CD8-positive, alpha-beta memory T cell (primary cell): ENCODE data around the gene RPS6KA2. TPM values are rescaled to one million over a fixed set of nuclear protein-coding genes. Genes with fewer than 3 reads are reported as not detected.

ENCODE experiments used
- CTCF ChIA-PET: fragments of 350-600 bp; sonication (Branson Sonifier 250); formaldehyde crosslinking; loops from one replicate; lab custom pipeline; 2021; ENCODE audit warnings: antibody characterized with exemption; lab: Charles Lee
- POLR2A ChIA-PET: fragments of 350-600 bp; sonication (Branson Sonifier 250); formaldehyde crosslinking; loops from one replicate; lab custom pipeline; 2021; ENCODE audit warnings: antibody characterized with exemption; lab: Charles Lee
- DNase-seq, 5 donors: peaks; one replicate each; pipeline versions ENCODE4 v3.0.0 to v3.0.0-alpha.2; 2020 to 2022; ENCODE audit warnings: mixed read lengths in 1 of 5
- H3K27ac ChIP-seq: one replicate; pipeline ENCODE4 v1.7.0; 2013; ENCODE audit warnings: low read depth, mild to moderate bottlenecking, low read length, moderate library complexity
- H3K27me3 ChIP-seq: 2 replicates; pipeline ENCODE4 v1.7.0; 2013; ENCODE audit warnings: low read length, mild to moderate bottlenecking; ENCODE audit not compliant: insufficient read depth, poor library complexity, severe bottlenecking
- H3K36me3 ChIP-seq: 2 replicates; pipeline ENCODE4 v1.7.0; 2013; ENCODE audit warnings: mild to moderate bottlenecking, low read length, moderate library complexity; ENCODE audit not compliant: insufficient read depth
- H3K4me1 ChIP-seq: 2 replicates; pipeline ENCODE4 v1.7.0; 2013; ENCODE audit warnings: mild to moderate bottlenecking, low read length, moderate library complexity; ENCODE audit not compliant: insufficient read depth
- H3K4me3 ChIP-seq: 2 replicates; pipeline ENCODE4 v1.7.0; 2013; ENCODE audit warnings: mild to moderate bottlenecking, low read length
- H3K9me3 ChIP-seq: 2 replicates; pipeline ENCODE4 v1.7.0; 2013; ENCODE audit warnings: mild to moderate bottlenecking, low read length
- H3K27ac Mint-ChIP-seq, 8 donors: one replicate each; pipeline ENCODE4 v1.8.0; 2020 to 2021; ENCODE audit warnings: mixed read lengths in 8 of 8, mild to moderate bottlenecking in 6 of 8, inconsistent platforms in 3 of 8, moderate library complexity in 3 of 8
- H3K27me3 Mint-ChIP-seq, 2 donors: one replicate each; pipeline ENCODE4 v1.8.0; 2020 to 2021; ENCODE audit warnings: mixed read lengths in 2 of 2, mild to moderate bottlenecking in 1 of 2, moderate library complexity in 1 of 2
- H3K36me3 Mint-ChIP-seq, 3 donors: one replicate each; pipeline ENCODE4 v1.8.0; 2020 to 2021; ENCODE audit warnings: mixed read lengths in 3 of 3, inconsistent platforms in 1 of 3, mild to moderate bottlenecking in 1 of 3
- H3K4me1 Mint-ChIP-seq, 3 donors: one replicate each; pipeline ENCODE4 v1.8.0; 2020 to 2021; ENCODE audit warnings: mixed read lengths in 3 of 3, inconsistent platforms in 1 of 3, mild to moderate bottlenecking in 1 of 3
- H3K4me3 Mint-ChIP-seq, 7 donors: one replicate each; pipeline ENCODE4 v1.8.0; 2020 to 2021; ENCODE audit warnings: mixed read lengths in 7 of 7, mild to moderate bottlenecking in 6 of 7, moderate library complexity in 4 of 7, inconsistent platforms in 2 of 7
- H3K9me3 Mint-ChIP-seq, 5 donors: one replicate each; pipeline ENCODE4 v1.8.0; 2020 to 2022; ENCODE audit warnings: mixed read lengths in 5 of 5, mild to moderate bottlenecking in 3 of 5, moderate library complexity in 2 of 5, inconsistent platforms in 1 of 5
- polyA plus RNA-seq: library from polyadenylated mRNA; unstranded; fragments of 300-500 nt; fragmentation: Illumina TruSeq; gene quantifications from one replicate; pipeline ENCODE4 v1.2.3, GENCODE V29; 2021
- total RNA-seq, 2 experiments: library from RNA; stranded (reverse); gene quantifications; one replicate each; pipeline ENCODE4 v1.2.3, GENCODE V29; 2021

The RPS6KA2 gene
- total and polyA plus RNA-seq, 3 experiments from 2014 or later, result 3.6 to 4.7 (median 4.6) TPM

GRCh38 chr6:166604911-166605310 lies 22.1 kb downstream of the RPS6KA2 start:
- no peak overlapping the region for H3K27ac Mint-ChIP-seq
- no peak overlapping the region for H3K4me3 ChIP-seq
- H3K27ac ChIP-seq, result no peak overlapping the region
- no peaks in the 10 kb centered on the region for H3K4me1 Mint-ChIP-seq
- ChIA-PET CTCF (no interaction called here), POLR2A (no interaction called here)
- no peaks in the 10 kb centered on the region for H3K9me3 Mint-ChIP-seq
- no peaks in the 10 kb centered on the region for H3K27me3 ChIP-seq
- DNase-seq, result no peak
- no peaks in the 10 kb centered on the region for H3K9me3 ChIP-seq
- no peak overlapping the region for H3K4me3 Mint-ChIP-seq
- no peaks in the 10 kb centered on the region for H3K36me3 ChIP-seq
- H3K36me3 Mint-ChIP-seq, result no peaks in the 10 kb centered on the region
- no peaks in the 10 kb centered on the region for H3K4me1 ChIP-seq
- H3K27me3 Mint-ChIP-seq, result peaks cover 5 to 13% of the 10 kb centered on the region in 2 donors

GRCh38 chr6:166604328-166604727 lies 22.7 kb downstream of the RPS6KA2 start:
- Histone ChIP-seq H3K4me3 (no peak overlapping the region), H3K9me3 (no peaks in the 10 kb centered on the region), H3K27me3 (no peaks in the 10 kb centered on the region), H3K36me3 (no peaks in the 10 kb centered on the region), H3K4me1 (no peaks in the 10 kb centered on the region), H3K27ac (no peak overlapping the region)
- POLR2A ChIA-PET, result no interaction called here
- no peaks in the 10 kb centered on the region for H3K4me1 Mint-ChIP-seq
- no peaks in the 10 kb centered on the region for H3K36me3 Mint-ChIP-seq
- H3K4me3 Mint-ChIP-seq, result no peak overlapping the region
- H3K27ac Mint-ChIP-seq, result no peak overlapping the region
- H3K9me3 Mint-ChIP-seq, result no peaks in the 10 kb centered on the region
- DNase-seq, result no peak
- H3K27me3 Mint-ChIP-seq, result peaks cover 6 to 13% of the 10 kb centered on the region in 2 donors
- CTCF ChIA-PET, result no interaction called here

GRCh38 chr6:166603043-166603690 lies 23.9 kb downstream of the RPS6KA2 start:
- no peaks in the 10 kb centered on the region for H3K4me1 ChIP-seq
- no peak for DNase-seq
- POLR2A ChIA-PET, result no interaction called here

GRCh38 chr6:166601956-166602355 lies 25.1 kb downstream of the RPS6KA2 start:
- H3K4me3 ChIP-seq, result no peak overlapping the region
- H3K9me3 Mint-ChIP-seq, result no peaks in the 10 kb centered on the region
- H3K27me3 ChIP-seq, result no peaks in the 10 kb centered on the region
- H3K4me1 ChIP-seq, result no peaks in the 10 kb centered on the region
- DNase-seq, result no peak
- H3K4me1 Mint-ChIP-seq, result no peaks in the 10 kb centered on the region
- H3K4me3 Mint-ChIP-seq, result no peak overlapping the region
- ChIA-PET POLR2A (no interaction called here), CTCF (no interaction called here)
- peaks cover 9 to 14% of the 10 kb centered on the region in 2 donors for H3K27me3 Mint-ChIP-seq
- H3K27ac Mint-ChIP-seq, result peak overlapping the region in 1 of 8 donors; percentile 15
- H3K36me3 Mint-ChIP-seq, result no peaks in the 10 kb centered on the region
- no peak overlapping the region for H3K27ac ChIP-seq
- no peaks in the 10 kb centered on the region for H3K36me3 ChIP-seq
- no peaks in the 10 kb centered on the region for H3K9me3 ChIP-seq

More at GRCh38 chr6:166603043-166603690, 23.9 kb downstream of the RPS6KA2 start:
- CTCF ChIA-PET, result no interaction called here
- H3K9me3 Mint-ChIP-seq, result no peaks in the 10 kb centered on the region
- H3K4me1 Mint-ChIP-seq, result no peaks in the 10 kb centered on the region
- H3K27me3 ChIP-seq, result no peaks in the 10 kb centered on the region
- no peak overlapping the region for H3K27ac ChIP-seq
- no peak overlapping the region for H3K27ac Mint-ChIP-seq
- H3K4me3 Mint-ChIP-seq, result no peak overlapping the region
- no peaks in the 10 kb centered on the region for H3K36me3 ChIP-seq
- H3K27me3 Mint-ChIP-seq, result peaks cover 9 to 13% of the 10 kb centered on the region in 2 donors
- no peak overlapping the region for H3K4me3 ChIP-seq
- no peaks in the 10 kb centered on the region for H3K9me3 ChIP-seq
- H3K36me3 Mint-ChIP-seq, result no peaks in the 10 kb centered on the region

GRCh38 chr6:166600931-166601330 lies 26.1 kb downstream of the RPS6KA2 start:
- H3K36me3 ChIP-seq, result no peaks in the 10 kb centered on the region
- no peaks in the 10 kb centered on the region for H3K36me3 Mint-ChIP-seq
- H3K27ac Mint-ChIP-seq, result peak overlapping the region in 1 of 8 donors; percentile 51
- no peaks in the 10 kb centered on the region for H3K4me1 ChIP-seq
- no peak overlapping the region for H3K4me3 ChIP-seq
- H3K27ac ChIP-seq, result no peak overlapping the region
- H3K4me3 Mint-ChIP-seq, result no peak overlapping the region
- peaks cover 9 to 14% of the 10 kb centered on the region in 2 donors for H3K27me3 Mint-ChIP-seq
- no peaks in the 10 kb centered on the region for H3K9me3 ChIP-seq
- CTCF ChIA-PET, result no interaction called here
- DNase-seq, result no peak
- POLR2A ChIA-PET, result no interaction called here
- H3K27me3 ChIP-seq, result no peaks in the 10 kb centered on the region
- H3K4me1 Mint-ChIP-seq, result no peaks in the 10 kb centered on the region
- H3K9me3 Mint-ChIP-seq, result no peaks in the 10 kb centered on the region

- POLR2A ChIA-PET, result no interaction called here
- Histone ChIP-seq H3K36me3 (no peaks in the 10 kb centered on the region), H3K4me1 (no peaks in the 10 kb centered on the region), H3K27me3 (no peaks in the 10 kb centered on the region), H3K4me3 (no peak overlapping the region), H3K27ac (no peak overlapping the region), H3K9me3 (no peaks in the 10 kb centered on the region)
- no peaks in the 10 kb centered on the region for H3K4me1 Mint-ChIP-seq
- no peaks in the 10 kb centered on the region for H3K36me3 Mint-ChIP-seq
- peaks cover 9 to 10% of the 10 kb centered on the region in 2 donors for H3K27me3 Mint-ChIP-seq
- no peak overlapping the region for H3K4me3 Mint-ChIP-seq
- CTCF ChIA-PET, result no interaction called here
- DNase-seq, result no peak
- H3K9me3 Mint-ChIP-seq, result no peaks in the 10 kb centered on the region
- no peak overlapping the region for H3K27ac Mint-ChIP-seq
Measured at GRCh38 chr6:166599205-166599604, 27.8 kb downstream of the RPS6KA2 start.

GRCh38 chr6:166598441-166599138 lies 28.5 kb downstream of the RPS6KA2 start:
- CTCF ChIA-PET, result no interaction called here
- peaks cover 7 to 10% of the 10 kb centered on the region in 2 donors for H3K27me3 Mint-ChIP-seq
- Histone ChIP-seq H3K4me3 (no peak overlapping the region), H3K36me3 (no peaks in the 10 kb centered on the region), H3K27me3 (no peaks in the 10 kb centered on the region), H3K4me1 (no peaks in the 10 kb centered on the region), H3K27ac (no peak overlapping the region), H3K9me3 (no peaks in the 10 kb centered on the region)
- H3K4me1 Mint-ChIP-seq, result no peaks in the 10 kb centered on the region
- DNase-seq, result no peak
- no peaks in the 10 kb centered on the region for H3K36me3 Mint-ChIP-seq
- H3K9me3 Mint-ChIP-seq, result no peaks in the 10 kb centered on the region
- POLR2A ChIA-PET, result no interaction called here
- no peak overlapping the region for H3K27ac Mint-ChIP-seq
- no peak overlapping the region for H3K4me3 Mint-ChIP-seq

GRCh38 chr6:166597711-166598440 lies 29.2 kb downstream of the RPS6KA2 start:
- no peaks in the 10 kb centered on the region for H3K4me1 ChIP-seq
- Mint-ChIP-seq H3K36me3 (no peaks in the 10 kb centered on the region), H3K4me1 (no peaks in the 10 kb centered on the region), H3K4me3 (no peak overlapping the region), H3K9me3 (no peaks in the 10 kb centered on the region), H3K27me3 (peaks cover 4 to 6% of the 10 kb centered on the region in 2 donors), H3K27ac (no peak overlapping the region)
- no peak overlapping the region for H3K27ac ChIP-seq
- CTCF ChIA-PET, result no interaction called here
- no peaks in the 10 kb centered on the region for H3K9me3 ChIP-seq
- POLR2A ChIA-PET, result no interaction called here
- no peaks in the 10 kb centered on the region for H3K27me3 ChIP-seq
- no peaks in the 10 kb centered on the region for H3K36me3 ChIP-seq
- no peak for DNase-seq
- no peak overlapping the region for H3K4me3 ChIP-seq
